NCI-H1105 treated with DMSO at 0.1 percent for 48 hours (cell line): Measurements from ENCODE around the gene SYNPO.

ENCODE experiments used
- DNase-seq: peaks from one replicate; lab custom pipeline; 2025; lab: John Stamatoyannopoulos, UW

The SYNPO gene

GRCh38 chr5:150625831-150626746, 14.4 kb upstream of the SYNPO start:
- DNase-seq = no peak

GRCh38 chr5:150626853-150627276, 13.6 kb upstream of the SYNPO start:
- no peak for DNase-seq

GRCh38 chr5:150627731-150628545, 12.5 kb upstream of the SYNPO start:
- DNase-seq = no peak

GRCh38 chr5:150628936-150629485, 11.4 kb upstream of the SYNPO start:
- DNase-seq = no peak

GRCh38 chr5:150630016-150630415, 10.4 kb upstream of the SYNPO start:
- no peak for DNase-seq

GRCh38 chr5:150630461-150631325, 9.8 kb upstream of the SYNPO start:
- DNase-seq = no peak

GRCh38 chr5:150631326-150631701, 9.1 kb upstream of the SYNPO start:
- DNase-seq = no peak

GRCh38 chr5:150632305-150633160, 7.9 kb upstream of the SYNPO start:
- DNase-seq = no peak

GRCh38 chr5:150633429-150633828, 7.0 kb upstream of the SYNPO start:
- DNase-seq = no peak

- DNase-seq = no peak
Observed at GRCh38 chr5:150636391-150637244, 3.8 kb upstream of the SYNPO start.

- no peak for DNase-seq
Observed at GRCh38 chr5:150637245-150638052, 3.0 kb upstream of the SYNPO start.

- no peak for DNase-seq
Observed at GRCh38 chr5:150638053-150638444, 2.4 kb upstream of the SYNPO start.

- DNase-seq = no peak
Observed at GRCh38 chr5:150638488-150639376, 1.7 kb upstream of the SYNPO start.

GRCh38 chr5:150639377-150639692, 1.1 kb upstream of the SYNPO start:
- no peak for DNase-seq

- no peak for DNase-seq
Observed at GRCh38 chr5:150639751-150640150, 709 bp upstream of the SYNPO start.

- no peak for DNase-seq
Observed at GRCh38 chr5:150641006-150641570, 628 bp downstream of the SYNPO start.

- no peak for DNase-seq
Observed at GRCh38 chr5:150641824-150642566, 1.5 kb downstream of the SYNPO start.
